SK-N-SH (cell line): ENCODE results near the gene PSMF1. TPM values are rescaled to one million over a fixed set of nuclear protein-coding genes. Genes with fewer than 3 reads are reported as not detected.

Experiments
- CTCF ChIA-PET: fragments of 300-600, 350-600 bp; formaldehyde crosslinking; extraction: SDS; loops from one replicate; lab custom pipeline; 2021; lab: Yijun Ruan, JAX
- POLR2A ChIA-PET: fragments of 350-600 bp; sonication (Branson Sonifier 250); formaldehyde crosslinking; extraction: SDS; loops from one replicate; lab custom pipeline; 2020; ENCODE audit warnings: antibody characterized with exemption, inconsistent platforms; lab: Yijun Ruan, JAX
- DNase-seq: peaks from one replicate; pipeline ENCODE4 v3.0.0; 2012
- H2AFZ ChIP-seq: fragments of 200-600 bp; sonication (generic); 2 replicates; pipeline ENCODE4 v1.8.1; 2016; ENCODE audit warnings: antibody characterized with exemption, mild to moderate bottlenecking, low read depth
- H3F3A ChIP-seq: fragments of 200-600 bp; sonication (generic); replicated peaks from 2 replicates; pipeline ENCODE3; 2016; ENCODE audit warnings: antibody characterized with exemption, mild to moderate bottlenecking; ENCODE audit not compliant: insufficient read depth
- H3K27ac ChIP-seq, 2 experiments: fragments of 200-500 bp in 1 of 2; fragments of 200-600 bp in 1 of 2; sonication (Bioruptor generic) in 1 of 2; sonication (generic), shearing (Covaris generic) in 1 of 2; 2 replicates each; pipeline versions ENCODE4 v1.5.1 to v1.6.1; 2014 to 2016; ENCODE audit warnings: low read depth in 2 of 2, inconsistent platforms in 1 of 2, low read length in 1 of 2, mild to moderate bottlenecking in 1 of 2, mixed read lengths in 1 of 2
- H3K27me3 ChIP-seq: fragments of 200-600 bp; sonication (generic), shearing (Covaris generic); 2 replicates; pipeline ENCODE4 v1.6.1; 2016; ENCODE audit warnings: mixed run types; ENCODE audit not compliant: insufficient read depth
- H3K36me3 ChIP-seq, 2 experiments: fragments of 200-500 bp in 1 of 2; fragments of 200-600 bp in 1 of 2; sonication (Bioruptor generic) in 1 of 2; sonication (generic) in 1 of 2; replicated peaks in 1 of 2; 2 replicates each; pipeline versions ENCODE3 to v1.5.1; 2014 to 2016; ENCODE audit warnings: low read length in 1 of 2, mild to moderate bottlenecking in 1 of 2; ENCODE audit not compliant: insufficient read depth in 2 of 2, control insufficient read depth in 1 of 2
- H3K4me1 ChIP-seq, 2 experiments: fragments of 200-500 bp in 1 of 2; fragments of 200-600 bp in 1 of 2; sonication (Bioruptor generic) in 1 of 2; sonication (generic), shearing (Covaris generic) in 1 of 2; 2 replicates each; pipeline versions ENCODE4 v1.5.1 to v1.6.1; 2014 to 2016; ENCODE audit warnings: low read depth in 1 of 2, low read length in 1 of 2, mixed run types in 1 of 2; ENCODE audit not compliant: insufficient read depth in 2 of 2, control insufficient read depth in 1 of 2
- H3K4me2 ChIP-seq: fragments of 200-600 bp; sonication (generic), shearing (Covaris generic); 2 replicates; pipeline ENCODE4 v1.6.1; 2017; ENCODE audit warnings: mixed run types
- H3K4me3 ChIP-seq, 2 experiments: fragments of 200-500 bp in 1 of 2; fragments of 200-600 bp in 1 of 2; sonication (Bioruptor generic) in 1 of 2; sonication (generic), shearing (Covaris generic) in 1 of 2; 2 replicates each; pipeline versions ENCODE4 v1.5.1 to v1.8.1; 2014 to 2016; ENCODE audit warnings: low read depth in 2 of 2, inconsistent platforms in 1 of 2, low read length in 1 of 2, mild to moderate bottlenecking in 1 of 2, mixed read lengths in 1 of 2, moderate library complexity in 1 of 2
- H3K79me2 ChIP-seq: fragments of 200-600 bp; sonication (generic); 2 replicates; pipeline ENCODE4 v1.8.1; 2017; ENCODE audit warnings: mild to moderate bottlenecking; ENCODE audit not compliant: insufficient read depth
- H3K9ac ChIP-seq: fragments of 200-600 bp; sonication (generic); 2 replicates; pipeline ENCODE4 v1.6.1; 2017; ENCODE audit warnings: mixed run types
- H3K9me2 ChIP-seq: fragments of 200-600 bp; sonication (generic); 2 replicates; pipeline ENCODE4 v1.6.1; 2017; ENCODE audit warnings: mixed run types
- H3K9me3 ChIP-seq: fragments of 200-600 bp; sonication (generic); 2 replicates; pipeline ENCODE4 v1.6.1; 2017; ENCODE audit warnings: mixed run types, mild to moderate bottlenecking, moderate library complexity
- H4K20me1 ChIP-seq: fragments of 200-600 bp; sonication (generic); 2 replicates; pipeline ENCODE4 v1.6.1; 2017; ENCODE audit warnings: mild to moderate bottlenecking, mixed run types; ENCODE audit not compliant: insufficient read depth
- CHD2 ChIP-seq: fragments of 150-350 bp; IDR thresholded peaks from 2 replicates; pipeline ENCODE4 v1.6.1; 2018; ENCODE audit warnings: low read length; ENCODE audit not compliant: partially characterized antibody
- EZH2phosphoT487 ChIP-seq: fragments of 200-600 bp; sonication (generic); IDR thresholded peaks from 2 replicates; pipeline ENCODE4 v1.6.1; 2017; ENCODE audit warnings: low read depth, mixed run types, mild to moderate bottlenecking, antibody characterized with exemption, moderate library complexity, borderline replicate concordance
- FOSL2 ChIP-seq: IDR thresholded peaks from 2 replicates; pipeline ENCODE4 v1.4.0; 2012; ENCODE audit warnings: low read depth, mild to moderate bottlenecking, moderate library complexity, borderline replicate concordance
- FOXM1 ChIP-seq: IDR thresholded peaks from 2 replicates; pipeline ENCODE4 v1.4.0; 2012; ENCODE audit warnings: low read depth, mild to moderate bottlenecking
- GABPA ChIP-seq: IDR thresholded peaks from 2 replicates; pipeline ENCODE4 v1.4.0; 2012; ENCODE audit warnings: low read depth, mild to moderate bottlenecking
- GATA2 ChIP-seq: sonication (generic); formaldehyde crosslinking; IDR thresholded peaks from 2 replicates; pipeline ENCODE4 v1.5.0; 2020; ENCODE audit warnings: mild to moderate bottlenecking, missing genetic modification reagents
- IRF3 ChIP-seq: fragments of 150-350 bp; IDR thresholded peaks from 2 replicates; pipeline ENCODE4 v1.6.1; 2016; ENCODE audit warnings: mild to moderate bottlenecking, low read depth, low read length
- JUND ChIP-seq: IDR thresholded peaks from 2 replicates; pipeline ENCODE4 v1.4.0; 2012
- MAX ChIP-seq: IDR thresholded peaks from 2 replicates; pipeline ENCODE4 v1.4.0; 2012; ENCODE audit warnings: low read depth
- MEF2A ChIP-seq: IDR thresholded peaks from 2 replicates; pipeline ENCODE4 v1.4.0; 2012; ENCODE audit warnings: low read depth, borderline replicate concordance
- NFIC ChIP-seq: IDR thresholded peaks from 2 replicates; pipeline ENCODE4 v1.4.0; 2012; ENCODE audit warnings: borderline replicate concordance
- NRF1 ChIP-seq: IDR thresholded peaks from 2 replicates; pipeline ENCODE4 v1.6.1; 2012; ENCODE audit warnings: low read depth, mild to moderate bottlenecking, low read length
- PBX3 ChIP-seq: IDR thresholded peaks from 2 replicates; pipeline ENCODE4; 2012
- POLR2AphosphoS5 ChIP-seq: IDR thresholded peaks from 2 replicates; pipeline ENCODE4 v1.6.1; 2012; ENCODE audit warnings: low read depth, low read length
- RXRA ChIP-seq: IDR thresholded peaks from 2 replicates; pipeline ENCODE4 v1.4.0; 2012; ENCODE audit warnings: low read depth, mild to moderate bottlenecking, borderline replicate concordance
- SIN3A ChIP-seq: IDR thresholded peaks from 2 replicates; pipeline ENCODE4 v1.6.1; 2012; ENCODE audit warnings: low read depth, mild to moderate bottlenecking, low read length, moderate library complexity, borderline replicate concordance
- TAF1 ChIP-seq: IDR thresholded peaks from 2 replicates; pipeline ENCODE4 v1.6.1; 2012; ENCODE audit warnings: low read depth, mild to moderate bottlenecking, low read length, moderate library complexity, borderline replicate concordance
- TCF12 ChIP-seq: IDR thresholded peaks from 2 replicates; pipeline ENCODE4 v1.4.0; 2012
- TEAD4 ChIP-seq: IDR thresholded peaks from 2 replicates; pipeline ENCODE4 v1.4.0; 2012; ENCODE audit warnings: mild to moderate bottlenecking, borderline replicate concordance; ENCODE audit not compliant: insufficient read depth
- WGBS: methylation state at CpG from one replicate; pipeline ENCODE4 v1.1.6; 2017; ENCODE audit warnings: low lambda C conversion rate; 5-methylcytosine and 5-hydroxymethylcytosine counted together
- polyA plus RNA-seq, 3 experiments: library from polyadenylated mRNA; depleted of rRNA; stranded (reverse); fragments of >200 nt; gene quantifications; 2 replicates each; pipeline ENCODE4 v1.2.3, GENCODE V29; 2012

The PSMF1 gene
- polyA plus RNA-seq, 1 of the 3 experiments (the other 2 are of a cell fraction) = 103 TPM

- H3K9ac ChIP-seq = no peak overlapping the region
- H4K20me1 ChIP-seq = no peaks in the 10 kb centered on the region
- no peaks in the 10 kb centered on the region for H3F3A ChIP-seq
- no peaks in the 10 kb centered on the region for H3K9me3 ChIP-seq
- H3K9me2 ChIP-seq = no peaks in the 10 kb centered on the region
- 54% methylated on average over 4 of the region's 4 CpGs for WGBS
- no peak overlapping the region for H2AFZ ChIP-seq
- no peak for DNase-seq
- H3K79me2 ChIP-seq = no peaks in the 10 kb centered on the region
- H3K27ac ChIP-seq = no peak overlapping the region
- TF ChIP-seq FOXM1 (no peak), EZH2phosphoT487 (no peak), GATA2 (CRISPR knock-in tag) (no peak), PBX3 (no peak), POLR2AphosphoS5 (no peak), CHD2 (no peak), NRF1 (no peak), SIN3A (no peak), IRF3 (no peak), GABPA (no peak), MEF2A (no peak), TCF12 (no peak), FOSL2 (no peak), TAF1 (no peak), JUND (no peak), RXRA (no peak), TEAD4 (no peak), MAX (no peak), NFIC (no peak)
- no peak overlapping the region for H3K4me2 ChIP-seq
- H3K27me3 ChIP-seq = no peaks in the 10 kb centered on the region; the same call in 1 of the 2 replicates
- H3K4me3 ChIP-seq = no peak overlapping the region
- POLR2A ChIA-PET = no interaction called here
- CTCF ChIA-PET = interaction anchor here (0.6 to 4.9 kb wide), 7 partner anchors 8 to 369 kb away, joined by 3 to 33 read pairs (median 4); no protein-coding TSS in a partner anchor
- peaks cover 0 to 3% of the 10 kb centered on the region in 2 experiments; a peak in 1 of 4 replicates for H3K4me1 ChIP-seq
- H3K36me3 ChIP-seq = no peaks in the 10 kb centered on the region
Measured at GRCh38 chr20:1187605-1188171, 69.3 kb downstream of the PSMF1 start.
